ENCODE measurements around the gene PNCK. TPM values are rescaled to one million over a fixed set of nuclear protein-coding genes. Genes with fewer than 3 reads are reported as not detected.

Gene PNCK
- total and polyA plus RNA-seq, 2 donors (not counting 1 experiment from before 2014, with no cell fraction given), result 0.33 TPM; not detected in 1

DNA sequence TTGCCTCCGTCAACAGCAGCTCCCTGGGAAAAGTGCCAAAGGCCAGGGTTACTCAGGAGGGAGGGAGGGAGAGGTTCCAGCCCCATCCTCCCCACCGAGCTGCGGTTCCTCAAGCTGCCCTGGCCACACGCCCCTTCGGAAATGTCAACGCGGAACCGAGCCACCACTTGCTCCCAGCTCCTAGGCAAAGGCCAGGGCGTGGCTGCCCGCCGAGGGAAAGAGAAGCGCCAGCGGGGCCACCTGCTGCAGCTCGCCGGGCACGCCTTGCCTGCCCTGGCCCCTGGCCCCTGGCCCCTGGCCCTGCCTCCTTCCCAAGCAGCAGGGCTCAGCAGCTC, 29.4 kb upstream of the PNCK start:
- Histone ChIP-seq H3K27ac (ENCODE audit: insufficient read depth, low read length) (no peak overlapping the region), H3K4me3 (replicated peaks in 1 of 4; ENCODE audit: control extremely low read depth in 1 of 4, insufficient read depth in 1 of 4, low read depth in 3 of 4, low read length in 4 of 4) (no peak overlapping the region), H3K4me1 (ENCODE audit: control insufficient read depth, extremely low read depth, insufficient read depth, low read length) (no peaks in the 10 kb centered on the region), H3K9me3 (ENCODE audit: control insufficient read depth, insufficient read depth, low read depth, low read length) (no peaks in the 10 kb centered on the region), H3K79me2 (ENCODE audit: control insufficient read depth, insufficient read depth, low read length) (no peaks in the 10 kb centered on the region), H3K36me3 (ENCODE audit: control insufficient read depth, insufficient read depth, low read length) (peaks cover 3% of the 10 kb centered on the region), H3K27me3 (ENCODE audit: control insufficient read depth, insufficient read depth, low read length) (no peaks in the 10 kb centered on the region), H3K9ac (ENCODE audit: insufficient read depth, low read length) (no peak overlapping the region), H3K4me2 (ENCODE audit: extremely low read depth, insufficient read depth, low read length) (no peak overlapping the region), H4K20me1 (ENCODE audit: control insufficient read depth, extremely low read depth, insufficient read depth, low read length) (no peaks in the 10 kb centered on the region), H2AFZ (ENCODE audit: low read length) (no peak overlapping the region)
- peak; percentile 54 to 79 for DNase-seq (ENCODE audit: low read depth in 2 of 2)
- TF ChIP-seq, protein P1, sequence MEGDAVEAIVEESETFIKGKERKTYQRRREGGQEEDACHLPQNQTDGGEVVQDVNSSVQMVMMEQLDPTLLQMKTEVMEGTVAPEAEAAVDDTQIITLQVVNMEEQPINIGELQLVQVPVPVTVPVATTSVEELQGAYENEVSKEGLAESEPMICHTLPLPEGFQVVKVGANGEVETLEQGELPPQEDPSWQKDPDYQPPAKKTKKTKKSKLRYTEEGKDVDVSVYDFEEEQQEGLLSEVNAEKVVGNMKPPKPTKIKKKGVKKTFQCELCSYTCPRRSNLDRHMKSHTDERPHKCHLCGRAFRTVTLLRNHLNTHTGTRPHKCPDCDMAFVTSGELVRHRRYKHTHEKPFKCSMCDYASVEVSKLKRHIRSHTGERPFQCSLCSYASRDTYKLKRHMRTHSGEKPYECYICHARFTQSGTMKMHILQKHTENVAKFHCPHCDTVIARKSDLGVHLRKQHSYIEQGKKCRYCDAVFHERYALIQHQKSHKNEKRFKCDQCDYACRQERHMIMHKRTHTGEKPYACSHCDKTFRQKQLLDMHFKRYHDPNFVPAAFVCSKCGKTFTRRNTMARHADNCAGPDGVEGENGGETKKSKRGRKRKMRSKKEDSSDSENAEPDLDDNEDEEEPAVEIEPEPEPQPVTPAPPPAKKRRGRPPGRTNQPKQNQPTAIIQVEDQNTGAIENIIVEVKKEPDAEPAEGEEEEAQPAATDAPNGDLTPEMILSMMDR (conservative IDR thresholded peaks at IDR 0.05 in 1 of 2, IDR thresholded peaks at IDR 0.05 in 1 of 2; ENCODE audit: low read depth in 1 of 2, low read length in 2 of 2), result no peak
- TF ChIP-seq EZH2 (IDR thresholded peaks at IDR 0.05; ENCODE audit: low read length, missing control alignments), result no peak

DNA sequence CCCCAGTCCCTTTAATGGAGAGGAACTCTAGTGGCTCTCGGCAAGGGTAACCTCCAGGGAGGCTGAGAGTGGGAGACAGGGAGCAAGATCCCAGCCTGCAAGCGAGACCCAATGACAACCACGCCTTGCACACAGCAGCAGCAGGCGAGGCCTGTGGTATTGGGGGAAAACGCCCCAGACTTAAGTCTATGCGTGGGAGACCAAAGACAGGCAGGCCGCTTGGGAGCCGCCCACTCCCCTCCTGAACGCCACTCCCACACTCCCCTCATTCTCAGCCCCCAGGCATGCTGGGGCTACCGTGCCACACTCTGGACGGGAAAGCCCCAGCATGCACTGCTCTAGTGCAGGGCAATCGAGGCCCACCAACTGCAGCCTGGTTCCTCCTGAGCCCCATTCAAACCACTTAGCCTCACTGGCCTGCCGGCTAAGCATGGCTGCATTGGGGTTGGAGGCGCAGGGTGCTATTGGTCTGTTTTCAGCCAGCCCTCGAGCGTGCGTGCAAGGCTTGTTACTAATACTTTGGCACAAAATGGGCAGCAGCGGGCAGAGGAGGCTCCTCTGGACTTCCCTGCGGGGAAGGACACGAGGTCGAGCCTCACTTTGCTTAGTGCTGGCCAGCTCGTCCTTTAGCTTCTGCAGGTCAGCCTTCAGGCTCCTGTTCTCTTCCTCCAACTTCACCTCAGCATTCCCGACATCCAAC, 28.9 kb upstream of the PNCK start:
- TF ChIP-seq, protein P1 (conservative IDR thresholded peaks at IDR 0.05 in 1 of 2, IDR thresholded peaks at IDR 0.05 in 1 of 2; ENCODE audit: low read depth in 1 of 2, low read length in 2 of 2), result no peak
- no peak for TF ChIP-seq EZH2 (IDR thresholded peaks at IDR 0.05; ENCODE audit: low read length, missing control alignments)
- no peaks in the 10 kb centered on the region for H3K4me1 ChIP-seq (ENCODE audit: control insufficient read depth, extremely low read depth, insufficient read depth, low read length)
- H4K20me1 ChIP-seq (ENCODE audit: control insufficient read depth, extremely low read depth, insufficient read depth, low read length), result no peaks in the 10 kb centered on the region
- no peaks in the 10 kb centered on the region for H3K9me3 ChIP-seq (ENCODE audit: control insufficient read depth, insufficient read depth, low read depth, low read length)
- no peak overlapping the region for H3K27ac ChIP-seq (ENCODE audit: insufficient read depth, low read length)
- no peak overlapping the region for H3K4me3 ChIP-seq (replicated peaks in 1 of 4; ENCODE audit: control extremely low read depth in 1 of 4, insufficient read depth in 1 of 4, low read depth in 3 of 4, low read length in 4 of 4)
- no peaks in the 10 kb centered on the region for H3K27me3 ChIP-seq (ENCODE audit: control insufficient read depth, insufficient read depth, low read length)
- H3K36me3 ChIP-seq (ENCODE audit: control insufficient read depth, insufficient read depth, low read length), result peaks cover 3% of the 10 kb centered on the region
- H3K4me2 ChIP-seq (ENCODE audit: extremely low read depth, insufficient read depth, low read length), result no peak overlapping the region
- H3K9ac ChIP-seq (ENCODE audit: insufficient read depth, low read length), result no peak overlapping the region
- no peaks in the 10 kb centered on the region for H3K79me2 ChIP-seq (ENCODE audit: control insufficient read depth, insufficient read depth, low read length)
- H2AFZ ChIP-seq (ENCODE audit: low read length), result no peak overlapping the region
- DNase-seq (ENCODE audit: low read depth in 2 of 2), result no peak

DNA sequence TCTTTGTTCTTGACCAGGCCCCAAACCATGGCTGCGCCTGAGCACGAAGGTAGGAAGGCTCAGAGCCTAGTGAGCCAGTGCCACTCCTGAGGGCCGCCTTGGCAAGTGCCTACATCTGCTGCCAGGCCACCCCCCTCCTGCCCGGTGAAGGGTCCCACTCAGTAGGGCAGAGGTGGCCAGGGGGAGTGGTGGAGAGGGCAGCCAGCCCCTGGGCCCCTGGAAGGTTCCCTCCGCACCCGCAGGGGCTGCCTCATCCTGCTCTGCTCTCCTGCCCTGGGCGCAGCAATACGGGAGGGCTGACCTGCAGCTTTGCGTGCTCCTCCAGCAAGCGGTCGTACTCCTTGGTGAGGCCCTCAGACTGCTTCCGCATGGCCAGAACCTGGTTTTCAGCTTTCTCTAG, 28.1 kb upstream of the PNCK start:
- Histone ChIP-seq H3K36me3 (ENCODE audit: control insufficient read depth, insufficient read depth, low read length) (peaks cover 3% of the 10 kb centered on the region), H3K9me3 (ENCODE audit: control insufficient read depth, insufficient read depth, low read depth, low read length) (no peaks in the 10 kb centered on the region), H3K79me2 (ENCODE audit: control insufficient read depth, insufficient read depth, low read length) (no peaks in the 10 kb centered on the region), H3K27ac (ENCODE audit: insufficient read depth, low read length) (no peak overlapping the region), H3K4me2 (ENCODE audit: extremely low read depth, insufficient read depth, low read length) (no peak overlapping the region), H2AFZ (ENCODE audit: low read length) (no peak overlapping the region), H3K9ac (ENCODE audit: insufficient read depth, low read length) (no peak overlapping the region), H3K4me1 (ENCODE audit: control insufficient read depth, extremely low read depth, insufficient read depth, low read length) (no peaks in the 10 kb centered on the region), H3K27me3 (ENCODE audit: control insufficient read depth, insufficient read depth, low read length) (no peaks in the 10 kb centered on the region), H3K4me3 (replicated peaks in 1 of 4; ENCODE audit: control extremely low read depth in 1 of 4, insufficient read depth in 1 of 4, low read depth in 3 of 4, low read length in 4 of 4) (no peak overlapping the region), H4K20me1 (ENCODE audit: control insufficient read depth, extremely low read depth, insufficient read depth, low read length) (no peaks in the 10 kb centered on the region)
- no peak for DNase-seq (ENCODE audit: low read depth in 2 of 2)
- TF ChIP-seq EZH2 (IDR thresholded peaks at IDR 0.05; ENCODE audit: low read length, missing control alignments), result no peak
- TF ChIP-seq, protein P1 (conservative IDR thresholded peaks at IDR 0.05 in 1 of 2, IDR thresholded peaks at IDR 0.05 in 1 of 2; ENCODE audit: low read depth in 1 of 2, low read length in 2 of 2), result no peak
